Subcutaneous adipose tissue (tissue), 4 donors: Measurements from ENCODE around the gene TMEM47. TPM values are rescaled to one million over a fixed set of nuclear protein-coding genes. Genes with fewer than 3 reads are reported as not detected.

Source experiments
- CTCF ChIP-seq: fragments of 450-650 bp; IDR thresholded peaks from one replicate; pipeline ENCODE4 v1.5.1; 2016; ENCODE audit warnings: low read depth, mild to moderate bottlenecking, control low read depth, antibody characterized with exemption, moderate library complexity
- total RNA-seq, 4 donors: library from RNA; depleted of rRNA; stranded (reverse); fragments of >200 nt; gene quantifications; one replicate each; pipeline ENCODE4 v1.1.0, GENCODE V29; 2016

Gene TMEM47
- 10 to 100 TPM; 31.1 to 56.1 (median 46.3) TPM for total RNA-seq

- TF ChIP-seq CTCF = no peak
Observed at GRCh38 chrX:34656842-34657725, at the start of gene TMEM47. TSS of gene TMEM47 (minus strand) at chrX:34657285. CDS start at chrX:34657029, 256 bp downstream.

GRCh38 chrX:34687095-34687494 lies 30.0 kb upstream of the TMEM47 start:
- TF ChIP-seq CTCF = no peak

GRCh38 chrX:34659575-34659974 lies 2.5 kb upstream of the TMEM47 start:
- TF ChIP-seq CTCF = no peak

GRCh38 chrX:34658326-34658725 lies 1.2 kb upstream of the TMEM47 start:
- TF ChIP-seq CTCF = no peak

- TF ChIP-seq CTCF = no peak
Observed at GRCh38 chrX:34657726-34658070, 613 bp upstream of the TMEM47 start.

- TF ChIP-seq CTCF = no peak
Observed at GRCh38 chrX:34656467-34656841, 631 bp downstream of the TMEM47 start.

- no peak for TF ChIP-seq CTCF
Observed at GRCh38 chrX:34655501-34656455, 1.3 kb downstream of the TMEM47 start.
